SH-SY5Y (cell line): ENCODE measurements around the gene FKBP10.

Experiments used
- GATA2 ChIP-seq: IDR thresholded peaks from 2 replicates; pipeline ENCODE4 v1.6.1; 2011; ENCODE audit warnings: mild to moderate bottlenecking, low read depth, low read length
- GATA3 ChIP-seq: IDR thresholded peaks from 2 replicates; pipeline ENCODE4 v1.6.1; 2011; ENCODE audit warnings: low read depth, mild to moderate bottlenecking, low read length, moderate library complexity

Gene FKBP10

DNA sequence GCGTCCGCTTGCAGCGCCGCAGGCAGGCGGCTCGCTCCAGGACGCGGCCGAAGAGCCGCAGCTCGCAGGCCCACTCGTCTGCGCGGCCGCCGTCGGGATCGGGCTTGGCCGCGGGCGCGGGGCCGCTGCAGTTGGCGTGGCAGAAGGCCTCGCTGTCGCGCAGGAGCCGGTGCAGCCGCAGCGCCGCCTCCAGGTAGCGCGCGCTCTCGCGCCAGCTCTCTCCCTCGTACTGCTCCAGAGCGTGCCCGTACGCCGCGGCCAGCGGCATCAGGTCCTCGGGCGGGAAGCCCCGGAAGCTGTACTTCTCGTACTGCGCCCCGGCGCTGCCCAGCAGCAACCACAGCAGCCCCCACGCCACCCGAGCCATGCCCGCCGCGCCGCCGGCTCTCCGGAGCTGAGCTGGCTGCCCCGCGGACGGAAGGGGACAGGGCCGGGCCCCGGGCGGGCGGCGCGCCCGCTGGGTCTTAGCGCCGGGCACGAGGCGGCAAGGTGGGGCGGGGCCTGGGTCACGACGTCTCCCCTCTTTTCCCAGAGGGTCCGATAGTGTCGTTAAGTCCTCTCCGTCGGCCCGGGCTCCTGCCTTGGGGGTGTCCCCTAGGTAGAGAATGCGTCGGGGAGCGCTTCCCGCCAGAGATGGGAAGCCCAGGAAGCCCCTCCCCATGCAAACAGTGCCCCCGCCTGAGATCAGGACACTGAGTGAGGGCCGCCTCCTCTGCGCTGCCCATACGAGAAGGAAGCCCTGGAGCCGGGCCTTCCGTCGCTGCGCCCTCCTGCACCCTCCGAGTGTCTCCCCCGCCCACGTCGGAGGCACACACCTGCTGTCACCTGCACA, 1.0 kb upstream of the FKBP10 start, which contains the start of gene P3H4:
P3H4 (minus strand) TSS at position 401 of the 832 bp plus-strand sequence; CDS start at position 367, 34 bp downstream.
- TF ChIP-seq GATA2 (no peak), GATA3 (no peak)

DNA sequence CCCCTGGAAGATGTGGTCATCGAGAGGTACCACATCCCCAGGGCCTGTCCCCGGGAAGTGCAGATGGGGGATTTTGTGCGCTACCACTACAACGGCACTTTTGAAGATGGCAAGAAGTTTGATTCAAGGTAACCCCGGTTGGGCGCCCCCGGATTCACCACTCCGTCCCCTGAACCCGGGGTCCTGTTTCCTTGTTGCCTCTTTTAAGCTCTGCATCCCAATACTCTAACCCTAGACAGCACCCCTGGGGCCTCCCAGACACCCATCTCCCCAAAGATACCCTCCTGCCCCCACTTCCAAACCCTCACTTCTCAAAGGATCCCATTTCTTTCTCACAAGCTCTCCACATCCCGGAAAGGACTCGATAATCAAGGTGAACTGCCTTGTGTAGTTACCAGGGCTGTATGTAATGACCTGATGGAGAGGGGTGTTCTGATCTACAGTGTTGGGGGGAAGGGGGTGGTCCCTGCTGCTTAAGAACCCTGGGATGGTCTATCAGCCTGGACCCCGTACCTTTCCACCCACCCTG, 412 bp downstream of the FKBP10 start:
- TF ChIP-seq GATA2 (no peak), GATA3 (no peak)

DNA sequence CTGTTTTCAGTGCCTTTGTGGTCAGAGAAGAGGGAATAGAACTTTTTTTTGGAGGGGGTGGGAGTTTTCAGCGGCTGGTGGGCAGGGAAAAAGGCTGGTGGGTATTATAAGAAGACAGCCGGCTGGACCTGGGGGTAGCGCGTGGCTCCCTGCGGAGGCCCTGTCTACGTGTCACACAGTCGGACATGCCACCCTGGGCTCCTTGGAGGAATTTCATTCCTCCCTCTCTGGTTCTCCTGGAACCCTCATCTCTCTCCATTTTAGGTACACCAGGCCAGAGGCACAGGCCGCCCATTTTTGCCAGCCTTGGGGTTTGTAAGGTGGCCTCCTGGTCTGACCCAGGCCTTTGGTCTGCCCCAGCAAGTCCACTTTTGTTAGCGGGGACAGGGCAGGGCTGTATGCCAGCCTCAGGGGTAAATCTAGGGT, 908 bp downstream of the FKBP10 start:
- no peak for TF ChIP-seq GATA3
- TF ChIP-seq GATA2: no peak

DNA sequence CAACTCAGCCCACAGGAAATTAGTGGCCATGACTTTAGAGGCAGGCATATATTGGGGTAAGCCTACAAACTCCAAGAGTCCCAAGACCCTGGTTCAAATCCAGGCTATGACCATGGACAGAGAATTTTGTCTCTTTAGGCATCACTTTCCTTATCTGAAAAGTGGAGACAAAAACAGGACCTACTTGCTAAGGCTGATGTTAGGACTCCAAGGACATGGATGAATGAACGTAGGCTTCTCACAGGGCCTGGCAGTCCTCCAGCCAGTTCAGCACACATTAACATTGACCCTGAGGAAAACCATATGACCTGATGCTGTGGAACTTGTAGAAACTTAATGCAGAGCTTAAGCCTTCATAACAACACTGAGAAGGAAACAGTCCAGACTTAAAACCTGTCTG, 1.4 kb downstream of the FKBP10 start:
- TF ChIP-seq GATA3 (no peak), GATA2 (no peak)

DNA sequence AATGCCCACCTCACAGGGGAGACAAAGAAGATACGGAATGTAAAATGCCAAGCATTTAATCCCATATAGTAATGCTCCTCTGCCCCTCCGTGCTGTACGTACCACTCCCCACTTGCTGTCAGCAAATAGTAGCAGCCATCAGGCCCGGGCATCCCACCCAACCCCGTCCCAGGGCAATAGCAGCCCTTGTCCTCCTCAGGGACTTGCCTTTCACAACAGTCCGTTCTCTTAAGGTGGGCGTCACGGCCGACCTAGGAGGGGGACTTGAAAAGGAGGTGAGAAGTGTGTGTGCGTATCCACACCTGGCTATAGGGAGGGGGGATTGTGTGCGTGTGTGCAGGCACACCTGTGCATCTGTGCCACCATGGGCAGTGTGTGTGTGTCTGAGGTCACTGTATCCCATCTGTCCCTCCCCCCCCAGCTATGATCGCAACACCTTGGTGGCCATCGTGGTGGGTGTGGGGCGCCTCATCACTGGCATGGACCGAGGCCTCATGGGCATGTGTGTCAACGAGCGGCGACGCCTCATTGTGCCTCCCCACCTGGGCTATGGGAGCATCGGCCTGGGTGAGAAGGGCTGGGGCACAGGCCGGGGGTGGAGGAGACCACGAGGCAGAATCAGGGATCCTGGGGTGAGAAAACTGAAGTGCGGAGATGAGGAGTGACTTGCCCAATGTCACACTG, 4.0 kb downstream of the FKBP10 start:
- TF ChIP-seq GATA3: no peak
- TF ChIP-seq GATA2: no peak

DNA sequence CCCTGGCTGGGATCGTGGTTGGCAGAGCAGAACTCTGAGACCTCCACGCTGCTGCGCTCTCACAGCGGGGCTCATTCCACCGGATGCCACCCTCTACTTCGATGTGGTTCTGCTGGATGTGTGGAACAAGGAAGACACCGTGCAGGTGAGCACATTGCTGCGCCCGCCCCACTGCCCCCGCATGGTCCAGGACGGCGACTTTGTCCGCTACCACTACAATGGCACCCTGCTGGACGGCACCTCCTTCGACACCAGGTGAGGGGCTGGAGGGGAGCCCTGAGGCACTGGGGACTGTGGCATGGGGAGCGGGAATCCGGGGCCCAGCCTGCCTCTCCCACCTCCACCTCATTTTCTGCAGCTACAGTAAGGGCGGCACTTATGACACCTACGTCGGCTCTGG, 5.2 kb downstream of the FKBP10 start:
- TF ChIP-seq GATA3 (no peak), GATA2 (no peak)

DNA sequence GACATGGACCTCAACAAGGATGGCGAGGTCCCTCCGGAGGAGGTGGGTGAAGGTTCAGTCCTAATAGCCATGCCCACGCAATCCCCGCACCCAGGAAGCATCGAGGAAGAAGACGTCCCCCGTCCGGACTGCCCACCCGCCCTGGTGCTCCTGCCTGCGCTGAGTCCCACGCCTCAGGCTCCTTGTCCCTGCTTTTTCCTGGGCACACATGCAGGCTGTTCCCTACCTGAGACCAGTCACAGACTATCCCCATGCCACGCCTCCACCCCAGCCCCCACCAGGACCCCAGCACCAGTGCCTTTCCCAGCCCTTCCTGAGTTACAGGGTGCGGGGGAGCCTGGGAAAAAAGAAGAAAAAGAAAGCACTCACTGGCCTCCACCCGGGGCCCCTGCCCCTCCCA, 9.0 kb downstream of the FKBP10 start:
- TF ChIP-seq GATA2 (no peak), GATA3 (no peak)

DNA sequence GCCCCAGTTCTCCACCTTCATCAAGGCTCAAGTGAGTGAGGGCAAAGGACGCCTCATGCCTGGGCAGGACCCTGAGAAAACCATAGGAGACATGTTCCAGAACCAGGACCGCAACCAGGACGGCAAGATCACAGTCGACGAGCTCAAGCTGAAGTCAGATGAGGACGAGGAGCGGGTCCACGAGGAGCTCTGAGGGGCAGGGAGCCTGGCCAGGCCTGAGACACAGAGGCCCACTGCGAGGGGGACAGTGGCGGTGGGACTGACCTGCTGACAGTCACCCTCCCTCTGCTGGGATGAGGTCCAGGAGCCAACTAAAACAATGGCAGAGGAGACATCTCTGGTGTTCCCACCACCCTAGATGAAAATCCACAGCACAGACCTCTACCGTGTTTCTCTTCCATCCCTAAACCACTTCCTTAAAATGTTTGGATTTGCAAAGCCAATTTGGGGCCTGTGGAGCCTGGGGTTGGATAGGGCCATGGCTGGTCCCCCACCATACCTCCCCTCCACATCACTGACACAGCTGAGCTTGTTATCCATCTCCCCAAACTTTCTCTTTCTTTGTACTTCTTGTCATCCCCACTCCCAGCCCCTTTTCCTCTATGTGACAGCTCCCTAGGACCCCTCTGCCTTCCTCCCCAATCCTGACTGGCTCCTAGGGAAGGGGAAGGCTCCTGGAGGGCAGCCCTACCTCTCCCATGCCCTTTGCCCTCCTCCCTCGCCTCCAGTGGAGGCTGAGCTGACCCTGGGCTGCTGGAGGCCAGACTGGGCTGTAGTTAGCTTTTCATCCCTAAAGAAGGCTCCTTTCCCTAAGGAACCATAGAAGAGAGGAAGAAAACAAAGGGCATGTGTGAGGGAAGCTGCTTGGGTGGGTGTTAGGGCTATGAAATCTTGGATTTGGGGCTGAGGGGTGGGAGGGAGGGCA, 9.7 kb downstream of the FKBP10 start:
- TF ChIP-seq GATA2 (no peak), GATA3 (no peak)

DNA sequence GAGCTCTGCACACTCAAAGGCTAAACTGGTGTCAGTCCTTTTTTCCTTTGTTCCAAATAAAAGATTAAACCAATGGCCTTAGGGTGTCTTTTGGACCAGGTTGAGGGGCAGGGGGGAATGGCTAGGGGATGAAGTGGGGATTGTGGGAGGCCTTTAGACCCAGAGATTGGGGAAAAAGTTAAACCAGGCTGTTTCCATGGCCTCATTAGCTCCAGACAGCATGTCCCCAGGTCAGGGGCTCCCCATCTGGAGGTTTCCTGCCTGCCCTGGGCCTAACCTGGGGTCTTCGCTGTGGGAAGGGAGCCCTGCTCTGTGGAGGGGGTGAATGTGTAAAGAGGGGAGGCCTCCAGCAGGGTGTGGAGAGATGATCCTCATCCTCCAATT, 10.3 kb downstream of the FKBP10 start:
- TF ChIP-seq GATA2: no peak
- TF ChIP-seq GATA3: no peak

DNA sequence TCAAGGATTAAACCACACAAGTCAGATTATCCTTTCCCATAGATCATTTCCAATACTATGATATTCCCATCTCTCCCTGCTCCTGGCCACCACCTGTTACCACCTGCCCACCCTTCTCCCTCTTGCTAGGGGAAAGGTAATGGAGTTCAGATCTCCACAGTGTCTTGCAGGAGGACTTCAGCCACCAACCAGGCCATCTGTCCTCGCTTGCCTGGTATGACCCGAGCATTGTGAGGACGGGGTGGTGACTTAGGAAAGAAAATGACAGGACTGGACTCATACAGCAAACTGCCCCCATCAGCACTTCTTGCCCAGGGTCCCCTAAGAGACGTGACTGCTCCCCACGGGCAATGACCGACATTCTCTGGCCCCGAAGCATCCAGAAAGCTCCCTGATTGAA, 10.8 kb downstream of the FKBP10 start:
- TF ChIP-seq GATA3 (no peak), GATA2 (no peak)

DNA sequence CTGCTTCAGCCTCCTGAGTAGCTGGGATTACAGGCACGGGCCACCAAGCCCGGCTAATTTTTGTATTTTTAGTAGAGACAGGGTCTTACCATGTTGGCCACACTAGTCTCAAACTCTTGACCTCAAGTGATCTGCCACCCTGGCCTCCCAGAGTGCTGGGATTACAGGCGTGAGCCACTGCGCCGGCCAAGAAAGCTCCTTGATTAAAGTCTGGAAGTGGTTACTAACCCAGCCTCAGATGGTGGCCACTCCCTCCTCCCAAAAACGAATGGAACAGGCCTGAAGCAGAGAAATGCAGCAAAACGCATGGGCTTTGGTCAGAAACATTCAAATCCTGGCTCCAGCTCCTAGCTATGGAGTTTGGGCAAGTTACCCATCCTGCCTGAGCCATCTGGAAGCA, 11.3 kb downstream of the FKBP10 start:
- no peak for TF ChIP-seq GATA3
- no peak for TF ChIP-seq GATA2

DNA sequence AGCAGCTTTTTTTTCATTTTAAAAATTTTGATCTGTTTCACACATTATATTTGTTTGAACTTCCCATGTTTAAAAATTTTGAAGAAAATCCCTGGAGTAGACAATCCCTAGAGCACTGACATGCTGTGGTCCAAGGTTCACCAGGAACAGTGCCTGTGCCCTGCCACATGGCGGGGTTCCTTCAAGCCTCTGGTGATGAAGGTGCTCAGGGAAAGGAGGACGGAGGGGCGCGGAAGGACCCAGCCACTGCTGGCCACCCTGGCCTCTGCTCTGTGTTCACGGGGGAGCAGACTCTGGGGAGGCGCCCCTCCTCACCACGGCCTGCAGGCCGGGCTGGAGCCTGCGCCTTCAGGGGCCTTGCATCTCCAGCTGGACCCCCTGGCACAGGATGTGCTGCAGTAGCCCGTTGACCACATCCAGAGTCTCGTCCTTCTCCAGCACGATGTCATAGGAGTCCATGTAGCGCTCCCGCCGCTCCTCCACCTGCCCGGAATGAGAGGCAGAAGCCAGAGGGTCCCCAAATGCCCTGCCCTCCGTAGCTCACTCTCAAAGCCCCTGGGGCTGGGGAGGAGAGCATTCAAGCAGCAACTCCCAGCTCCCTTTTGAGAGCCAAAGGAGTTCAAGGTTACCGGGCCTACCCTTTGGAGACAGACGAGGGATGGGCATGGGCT, 12.5 kb downstream of the FKBP10 start:
- TF ChIP-seq GATA2: no peak
- TF ChIP-seq GATA3: no peak

DNA sequence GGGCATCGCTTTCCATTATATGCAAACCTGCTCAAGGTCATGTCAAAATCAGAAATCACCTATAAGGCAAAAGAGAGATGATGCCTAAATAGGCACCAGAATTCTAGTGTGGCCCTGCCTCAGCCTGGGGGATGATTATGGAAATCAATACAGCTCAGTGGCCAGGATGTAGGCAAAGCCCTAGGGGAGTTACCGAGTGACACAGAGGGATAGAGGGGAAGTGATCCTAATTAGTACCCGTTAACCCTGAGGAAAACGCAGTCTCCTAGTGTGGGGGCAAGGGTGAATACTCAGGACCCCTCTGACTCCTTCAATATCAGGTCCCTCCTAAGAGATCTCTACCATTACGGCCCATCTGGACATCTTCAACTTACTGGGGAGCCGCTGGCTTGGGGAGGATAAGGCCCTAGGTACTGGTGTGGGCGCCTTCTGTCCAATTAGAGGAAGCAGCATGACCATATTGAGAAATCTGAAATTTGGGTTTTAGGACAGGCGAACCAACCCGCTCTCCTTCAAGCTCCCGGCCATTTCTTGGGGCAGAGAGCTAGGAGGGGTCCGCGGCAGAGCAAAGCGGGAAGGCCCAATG, 22.5 kb downstream of the FKBP10 start:
- TF ChIP-seq GATA2: no peak
- TF ChIP-seq GATA3: no peak
